ENCODE results near the gene SP8. TPM values are rescaled to one million over a fixed set of nuclear protein-coding genes. Genes with fewer than 3 reads are reported as not detected.

Gene SP8
- total RNA-seq, 1 donor from 2014 or later: not detected

DNA sequence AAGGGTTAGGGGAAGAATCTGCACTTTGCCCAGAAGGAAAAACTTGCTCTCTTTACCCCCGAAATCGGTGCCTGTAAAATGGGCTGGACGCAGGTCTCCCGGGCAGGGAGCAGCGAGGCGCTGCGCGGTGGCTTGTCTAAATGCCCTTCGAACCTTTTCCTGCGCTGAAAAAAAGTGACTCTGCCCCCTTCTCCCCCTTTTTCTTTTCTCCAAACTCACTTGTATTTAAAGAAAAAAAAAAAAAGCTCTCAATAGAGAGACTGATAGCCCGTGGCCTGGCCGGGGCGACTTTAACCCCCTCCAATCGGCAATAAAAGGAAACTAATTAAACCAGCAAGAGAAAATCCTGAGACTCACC, 286 bp downstream of the SP8 start:
- DNase-seq (ENCODE audit: low read depth) (no peak), FAIRE-seq (no peak)
- TF ChIP-seq, protein P1, sequence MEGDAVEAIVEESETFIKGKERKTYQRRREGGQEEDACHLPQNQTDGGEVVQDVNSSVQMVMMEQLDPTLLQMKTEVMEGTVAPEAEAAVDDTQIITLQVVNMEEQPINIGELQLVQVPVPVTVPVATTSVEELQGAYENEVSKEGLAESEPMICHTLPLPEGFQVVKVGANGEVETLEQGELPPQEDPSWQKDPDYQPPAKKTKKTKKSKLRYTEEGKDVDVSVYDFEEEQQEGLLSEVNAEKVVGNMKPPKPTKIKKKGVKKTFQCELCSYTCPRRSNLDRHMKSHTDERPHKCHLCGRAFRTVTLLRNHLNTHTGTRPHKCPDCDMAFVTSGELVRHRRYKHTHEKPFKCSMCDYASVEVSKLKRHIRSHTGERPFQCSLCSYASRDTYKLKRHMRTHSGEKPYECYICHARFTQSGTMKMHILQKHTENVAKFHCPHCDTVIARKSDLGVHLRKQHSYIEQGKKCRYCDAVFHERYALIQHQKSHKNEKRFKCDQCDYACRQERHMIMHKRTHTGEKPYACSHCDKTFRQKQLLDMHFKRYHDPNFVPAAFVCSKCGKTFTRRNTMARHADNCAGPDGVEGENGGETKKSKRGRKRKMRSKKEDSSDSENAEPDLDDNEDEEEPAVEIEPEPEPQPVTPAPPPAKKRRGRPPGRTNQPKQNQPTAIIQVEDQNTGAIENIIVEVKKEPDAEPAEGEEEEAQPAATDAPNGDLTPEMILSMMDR (IDR thresholded peaks at IDR 0.05; ENCODE audit: insufficient read depth, low read length, severe bottlenecking): no peak
- H3K27me3 ChIP-seq (ENCODE audit: control insufficient read depth, insufficient read depth, low read length): peaks cover 49% of the 10 kb centered on the region
- H3K4me3 ChIP-seq (ENCODE audit: low read depth, low read length): peak overlapping the region; percentile 32
- no peaks in the 10 kb centered on the region for H3K36me3 ChIP-seq (ENCODE audit: control insufficient read depth, insufficient read depth, low read length)

GRCh38 chr7:20786049-20786412, 655 bp downstream of the SP8 start:
- FAIRE-seq (no peak), DNase-seq (ENCODE audit: low read depth) (no peak)
- Histone ChIP-seq H3K36me3 (ENCODE audit: control insufficient read depth, insufficient read depth, low read length) (no peaks in the 10 kb centered on the region), H3K4me3 (ENCODE audit: low read depth, low read length) (peak overlapping the region; percentile 32), H3K27me3 (ENCODE audit: control insufficient read depth, insufficient read depth, low read length) (peaks cover 46% of the 10 kb centered on the region)
- TF ChIP-seq, protein P1 (IDR thresholded peaks at IDR 0.05; ENCODE audit: insufficient read depth, low read length, severe bottlenecking): no peak

GRCh38 chr7:20785157-20786048, 1.3 kb downstream of the SP8 start:
- Histone ChIP-seq H3K36me3 (ENCODE audit: control insufficient read depth, insufficient read depth, low read length) (no peaks in the 10 kb centered on the region), H3K4me3 (ENCODE audit: low read depth, low read length) (peak overlapping the region; percentile 32), H3K27me3 (ENCODE audit: control insufficient read depth, insufficient read depth, low read length) (peaks cover 40% of the 10 kb centered on the region)
- FAIRE-seq (no peak), DNase-seq (ENCODE audit: low read depth) (no peak)
- TF ChIP-seq, protein P1 (IDR thresholded peaks at IDR 0.05; ENCODE audit: insufficient read depth, low read length, severe bottlenecking): no peak

- TF ChIP-seq, protein P1 (IDR thresholded peaks at IDR 0.05; ENCODE audit: insufficient read depth, low read length, severe bottlenecking): peak; percentile 26
- FAIRE-seq (no peak), DNase-seq (ENCODE audit: low read depth) (peak; percentile 28)
- H3K27me3 ChIP-seq (ENCODE audit: control insufficient read depth, insufficient read depth, low read length): peaks cover 36% of the 10 kb centered on the region
- no peak overlapping the region for H3K4me3 ChIP-seq (ENCODE audit: low read depth, low read length)
- no peaks in the 10 kb centered on the region for H3K36me3 ChIP-seq (ENCODE audit: control insufficient read depth, insufficient read depth, low read length)
These were observed 2.1 kb downstream of the SP8 start for GRCh38 chr7:20784388-20785156.

GRCh38 chr7:20783700-20784387, 2.8 kb downstream of the SP8 start:
- Histone ChIP-seq H3K36me3 (ENCODE audit: control insufficient read depth, insufficient read depth, low read length) (no peaks in the 10 kb centered on the region), H3K27me3 (ENCODE audit: control insufficient read depth, insufficient read depth, low read length) (peaks cover 38% of the 10 kb centered on the region), H3K4me3 (ENCODE audit: low read depth, low read length) (no peak overlapping the region)
- no peak for DNase-seq (ENCODE audit: low read depth)
- FAIRE-seq: no peak
- TF ChIP-seq, protein P1 (IDR thresholded peaks at IDR 0.05; ENCODE audit: insufficient read depth, low read length, severe bottlenecking): peak; percentile 17
